HG03354 (cell line): Measurements from ENCODE around the gene VDR.

Experiments
- ATAC-seq: cut with Tn5 transposase; IDR thresholded peaks from one replicate; pipeline ENCODE4 v1.9.1; 2021; ENCODE audit warnings: mild to moderate bottlenecking; ENCODE audit not compliant: unreplicated experiment, poor library complexity, severe bottlenecking

The VDR gene

DNA sequence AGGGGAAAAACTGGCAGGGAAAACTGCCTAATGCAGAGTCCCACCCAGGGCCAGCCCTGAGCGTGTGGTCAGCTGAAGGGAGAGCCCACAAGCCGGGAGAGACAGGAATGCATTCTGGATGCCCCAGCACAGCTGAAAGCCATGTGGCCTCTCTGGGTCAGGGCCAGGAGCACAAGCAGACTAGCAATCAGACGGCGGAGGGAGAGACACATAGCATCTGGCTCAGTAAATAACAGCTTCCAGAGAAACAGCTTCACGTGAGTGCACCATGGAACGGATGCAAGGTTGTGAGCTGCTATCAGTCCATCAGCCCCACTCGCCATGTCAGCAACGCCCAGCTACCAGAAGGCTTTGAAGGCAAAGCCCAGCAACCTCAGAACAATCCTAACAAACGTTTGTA lies 30.4 kb upstream of the VDR start:
- ATAC-seq, result no peak

DNA sequence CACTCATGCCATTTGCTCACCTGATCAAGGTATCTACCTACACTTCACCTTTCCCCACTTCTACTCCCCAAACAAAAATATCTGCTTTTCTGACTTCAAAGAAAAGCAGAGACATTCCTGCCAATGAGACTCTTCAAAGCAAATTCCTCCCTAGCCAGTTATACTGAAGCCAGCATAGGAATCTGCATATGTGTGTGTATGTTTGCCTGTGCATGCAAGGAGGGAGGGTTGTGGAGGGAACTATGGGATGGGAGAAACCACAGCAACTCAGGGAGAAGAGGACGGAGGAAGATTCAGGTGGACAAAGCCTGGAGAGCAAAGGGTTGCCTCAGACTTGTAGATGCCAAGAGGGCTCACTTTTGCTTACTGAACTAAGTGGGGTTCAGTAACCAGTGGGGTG lies 26.4 kb upstream of the VDR start:
- ATAC-seq, result no peak

DNA sequence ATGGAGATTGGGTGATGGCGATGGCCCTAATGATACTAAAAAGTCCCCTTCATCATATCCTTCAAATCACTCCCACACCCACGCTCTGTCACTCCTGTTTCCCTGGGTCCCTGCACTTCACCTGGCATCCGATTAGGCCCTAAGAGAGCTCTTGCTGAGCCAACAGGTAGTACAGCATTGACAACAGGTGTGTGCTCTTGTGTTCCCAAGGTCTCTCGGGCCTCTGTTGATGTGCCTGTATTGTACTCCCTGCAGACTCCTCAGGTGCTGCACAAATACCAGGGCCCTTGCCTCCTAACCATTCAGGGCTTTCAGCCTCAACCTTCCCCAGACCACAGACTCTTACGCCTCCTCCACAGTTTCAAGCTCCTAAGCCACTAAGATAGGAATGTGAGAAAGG lies 25.8 kb upstream of the VDR start:
- no peak for ATAC-seq

DNA sequence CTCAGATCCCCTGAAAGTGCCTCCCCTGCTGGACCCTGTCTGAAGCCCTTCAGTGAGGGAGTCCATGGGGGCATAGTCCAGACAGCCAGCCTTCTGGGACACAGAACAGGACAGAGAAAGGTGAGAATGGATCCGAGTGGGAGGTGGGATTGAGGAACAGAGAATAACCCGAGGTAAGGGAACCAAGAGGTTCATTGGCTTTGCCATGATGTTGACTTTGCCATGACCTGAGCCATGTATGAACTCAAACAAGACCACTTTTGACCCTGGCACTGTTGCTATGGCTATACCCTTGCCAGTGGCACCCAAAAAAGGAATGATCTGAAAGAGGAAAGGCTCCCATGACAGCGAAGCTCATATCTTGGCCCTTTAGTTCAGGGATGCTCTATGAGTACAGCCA lies 22.6 kb upstream of the VDR start:
- no peak for ATAC-seq

DNA sequence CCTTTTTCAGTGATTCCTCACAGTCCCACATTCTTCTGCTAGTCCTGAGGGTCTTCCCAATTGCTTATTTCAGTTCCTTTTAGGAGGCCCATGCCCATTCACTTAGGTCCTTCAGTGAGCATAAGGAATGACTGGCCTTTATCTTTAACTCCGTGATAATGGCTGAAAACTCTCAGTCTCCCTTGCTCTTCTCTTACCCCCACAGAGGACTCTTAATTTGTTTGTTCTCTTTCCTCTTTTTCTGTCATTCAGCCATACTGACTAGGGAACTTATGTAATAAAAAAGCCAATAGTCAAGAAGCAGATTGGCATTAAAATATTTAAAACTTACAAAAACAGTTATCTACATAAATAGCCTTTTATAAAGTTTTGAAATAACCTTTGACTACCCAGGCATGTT lies 17.1 kb upstream of the VDR start:
- ATAC-seq, result no peak

DNA sequence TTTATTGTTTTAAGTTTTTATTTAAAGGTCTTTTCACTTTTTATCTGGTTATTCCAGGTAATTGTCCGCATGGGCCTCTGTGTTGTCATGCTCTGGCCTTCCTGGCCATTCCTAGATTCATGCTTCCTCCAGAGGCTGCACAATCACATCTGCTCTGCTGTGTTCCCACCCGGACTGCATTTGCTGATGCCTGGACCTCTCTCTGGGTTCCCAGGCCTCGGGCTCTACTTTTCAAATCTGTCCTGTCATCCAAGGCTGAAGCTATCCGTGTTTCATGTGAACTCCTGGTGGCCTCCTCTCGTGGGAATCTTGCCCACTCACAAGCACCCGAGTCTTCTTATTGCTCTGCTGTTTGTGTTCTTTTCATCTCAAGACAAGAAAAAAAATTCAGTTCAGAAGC lies 16.1 kb upstream of the VDR start:
- no peak for ATAC-seq

DNA sequence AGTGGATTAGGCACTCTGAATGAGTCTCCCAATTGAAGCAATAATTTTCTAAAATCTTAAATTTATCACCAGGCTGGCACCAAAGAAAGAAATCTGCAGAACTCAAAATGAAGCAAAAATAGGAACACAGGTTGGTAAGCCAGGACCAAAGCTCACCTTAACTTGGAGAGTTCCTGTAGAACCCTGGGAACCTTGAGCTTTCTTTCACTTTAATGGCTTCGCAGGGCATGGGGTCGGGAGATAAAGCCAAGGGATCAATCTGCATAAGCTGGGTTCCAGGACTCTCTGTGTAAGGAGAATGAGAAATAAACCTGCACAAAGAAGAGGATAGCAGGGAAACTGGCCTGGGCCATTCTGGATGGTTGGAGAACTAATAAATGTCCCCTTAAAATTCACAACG lies 8.3 kb upstream of the VDR start:
- ATAC-seq, result no peak

DNA sequence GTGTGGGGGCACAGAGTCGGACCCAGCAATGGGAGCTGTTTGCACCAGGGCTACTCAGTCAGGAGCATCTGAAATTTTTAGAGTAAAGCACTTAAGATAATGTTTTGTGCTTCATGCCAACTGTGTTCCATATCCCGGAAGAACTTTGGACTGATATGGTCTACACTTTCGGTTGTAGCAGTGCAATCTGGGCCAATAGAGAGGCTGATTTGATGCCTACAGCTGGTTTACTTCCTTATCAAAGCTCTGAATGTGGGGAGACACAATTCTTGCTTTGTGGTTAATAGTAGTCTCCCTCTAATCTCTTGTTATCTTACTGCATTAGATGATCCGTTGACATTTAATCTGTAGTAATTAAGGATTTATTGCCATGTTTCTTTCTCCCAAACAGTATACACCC lies 7.8 kb upstream of the VDR start:
- ATAC-seq, result no peak

DNA sequence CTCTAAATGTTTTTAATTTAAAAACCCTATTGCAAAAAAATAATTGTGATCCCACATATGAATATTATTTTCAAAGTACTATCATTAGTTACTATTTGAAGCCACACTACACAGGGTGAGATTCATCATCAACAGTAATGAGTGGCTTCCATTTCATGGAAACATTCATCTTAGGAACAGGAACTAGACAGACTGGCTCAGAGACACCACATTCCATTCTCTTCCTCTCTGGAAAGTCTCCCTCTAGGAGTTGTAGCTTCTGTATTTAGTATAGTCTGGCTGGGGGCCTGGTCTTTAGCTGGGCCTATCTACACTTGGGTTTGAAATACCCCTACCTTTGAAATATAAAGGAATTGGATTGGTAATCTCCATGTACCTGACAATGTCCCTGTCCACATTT lies 6.2 kb upstream of the VDR start:
- no peak for ATAC-seq

DNA sequence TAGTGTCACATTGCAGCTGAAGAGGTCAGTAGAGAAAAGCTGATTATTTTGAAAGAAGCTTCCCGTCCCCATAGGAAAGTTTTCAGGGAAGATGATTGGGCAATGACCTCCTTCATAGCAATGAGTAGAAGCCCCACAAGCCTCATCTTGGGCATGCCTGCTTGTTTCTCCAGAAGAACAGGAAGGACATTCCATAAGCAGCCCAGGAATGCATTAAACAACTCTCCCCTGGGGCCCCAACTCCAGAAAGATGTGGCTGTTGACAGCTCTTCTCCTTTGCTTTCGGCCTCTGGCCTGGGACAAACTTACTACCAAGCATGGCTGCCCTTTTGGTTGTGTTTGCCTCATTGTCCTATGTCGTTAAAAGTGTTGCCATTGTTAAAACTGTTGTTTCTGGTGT lies 5.7 kb upstream of the VDR start:
- ATAC-seq, result no peak

DNA sequence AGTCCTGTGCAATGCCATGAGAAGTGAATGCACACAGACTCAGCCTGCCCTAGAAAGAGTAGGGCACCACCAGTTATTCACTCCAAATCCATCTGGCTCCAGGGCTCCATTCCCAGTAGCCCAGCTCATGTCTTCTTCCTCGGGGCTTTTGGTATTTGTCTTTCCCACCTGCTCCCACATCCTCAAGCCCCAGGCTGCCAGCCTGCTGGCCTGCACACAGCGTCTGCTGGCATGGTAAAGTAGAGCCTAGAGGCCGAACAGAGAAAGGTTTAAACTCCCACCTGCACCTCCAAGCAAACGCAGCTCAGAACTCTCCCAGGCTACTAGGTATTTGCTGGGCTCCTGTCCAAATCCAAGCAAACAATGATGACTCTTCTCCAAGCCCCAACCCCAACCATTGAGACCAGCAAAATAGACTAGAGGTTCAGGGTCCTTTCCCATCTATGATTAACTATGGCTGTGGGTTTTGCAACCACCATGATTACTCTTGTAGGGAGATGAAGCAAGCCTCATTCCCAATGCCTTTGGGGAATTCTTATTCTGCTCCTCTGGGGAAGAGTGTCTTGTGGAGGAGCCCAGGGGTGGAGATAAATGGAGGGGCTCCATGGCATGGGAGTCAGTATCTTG lies 5.2 kb upstream of the VDR start:
- no peak for ATAC-seq

DNA sequence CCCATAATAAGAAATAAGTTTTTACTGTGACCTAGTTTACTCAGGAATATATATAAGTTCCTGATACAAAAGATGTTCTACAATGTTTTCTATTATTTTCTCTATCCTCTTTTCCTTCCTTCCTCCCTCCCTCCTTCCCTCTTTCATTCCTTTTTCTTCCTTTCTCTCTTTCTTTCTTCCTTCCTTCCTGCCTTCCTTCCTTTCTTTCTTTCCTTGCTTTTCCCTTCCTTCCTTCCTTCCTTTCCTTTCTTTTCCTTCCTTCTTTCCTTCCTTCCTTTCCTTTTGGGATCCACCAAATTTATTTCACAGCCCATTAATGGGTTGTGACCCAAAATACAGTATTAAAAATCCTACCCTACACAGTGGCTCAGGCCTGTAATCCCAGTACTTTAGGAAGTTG lies 3.9 kb upstream of the VDR start:
- ATAC-seq, result no peak

DNA sequence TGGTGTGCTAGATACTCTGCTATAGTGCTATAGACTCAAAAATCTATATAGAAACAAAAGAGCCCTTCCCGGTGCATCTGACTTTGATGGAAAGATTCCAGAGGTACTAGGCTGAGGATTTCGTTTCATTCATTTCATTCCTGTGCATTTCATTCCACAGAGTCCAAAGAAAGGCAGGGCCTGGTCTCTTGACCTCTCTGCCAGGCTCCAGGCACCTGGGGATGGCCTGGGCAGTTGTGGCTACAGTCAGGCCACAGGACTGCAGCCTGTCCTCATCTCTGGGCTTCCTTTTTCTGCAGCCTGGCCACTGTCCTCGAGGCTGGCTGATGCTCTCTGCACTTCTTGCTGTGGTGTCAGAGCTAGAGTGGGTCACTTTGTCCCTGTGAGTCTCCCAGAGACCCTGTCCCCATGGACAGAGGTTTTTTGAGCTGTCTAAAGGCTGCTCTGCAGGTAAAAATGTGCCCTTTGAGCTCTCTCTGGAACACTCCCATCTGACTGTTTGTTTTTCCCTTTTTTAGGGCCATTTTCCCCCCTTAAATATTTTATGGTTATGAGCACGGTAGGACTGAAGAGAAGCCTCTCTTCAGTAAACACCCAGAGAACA lies 3.2 kb upstream of the VDR start:
- ATAC-seq, result no peak

DNA sequence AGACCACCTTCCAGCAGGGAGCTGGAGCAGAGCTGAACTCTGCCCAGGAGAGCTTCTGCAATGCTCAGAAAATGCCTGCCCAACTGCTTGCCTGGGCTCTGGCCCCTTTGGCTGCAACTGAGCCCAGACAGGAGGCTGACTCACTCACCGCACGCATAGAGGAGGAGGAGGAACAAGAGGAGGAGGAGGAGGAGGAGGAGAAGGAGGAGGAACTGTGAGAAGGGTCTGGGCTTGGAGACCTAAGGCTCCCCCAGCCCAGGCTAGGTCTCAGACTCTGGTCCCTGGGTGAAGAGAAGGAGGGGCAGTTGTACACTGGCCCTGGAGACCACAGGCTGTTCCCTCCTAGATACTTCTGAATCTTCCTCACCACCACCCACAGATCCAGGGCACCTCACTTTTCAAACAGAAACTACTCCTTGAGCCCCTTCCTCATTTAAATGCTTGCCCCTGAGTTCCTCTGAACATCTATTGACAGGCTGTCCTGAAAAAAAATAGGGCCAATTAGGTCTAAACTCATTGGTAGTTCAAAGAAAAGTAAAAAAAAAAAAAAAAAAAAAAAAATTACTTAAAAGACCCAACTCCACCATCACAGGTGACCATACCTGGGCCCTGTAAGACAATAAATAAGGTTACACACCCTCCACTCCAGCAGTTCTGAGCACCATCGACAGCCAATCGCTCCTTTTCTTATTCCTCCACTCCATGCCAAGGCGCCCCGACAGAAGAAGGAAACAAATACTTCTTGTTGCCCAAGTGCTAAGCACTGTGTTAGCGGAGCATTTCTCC lies 674 bp downstream of the VDR start:
- ATAC-seq, result no peak

DNA sequence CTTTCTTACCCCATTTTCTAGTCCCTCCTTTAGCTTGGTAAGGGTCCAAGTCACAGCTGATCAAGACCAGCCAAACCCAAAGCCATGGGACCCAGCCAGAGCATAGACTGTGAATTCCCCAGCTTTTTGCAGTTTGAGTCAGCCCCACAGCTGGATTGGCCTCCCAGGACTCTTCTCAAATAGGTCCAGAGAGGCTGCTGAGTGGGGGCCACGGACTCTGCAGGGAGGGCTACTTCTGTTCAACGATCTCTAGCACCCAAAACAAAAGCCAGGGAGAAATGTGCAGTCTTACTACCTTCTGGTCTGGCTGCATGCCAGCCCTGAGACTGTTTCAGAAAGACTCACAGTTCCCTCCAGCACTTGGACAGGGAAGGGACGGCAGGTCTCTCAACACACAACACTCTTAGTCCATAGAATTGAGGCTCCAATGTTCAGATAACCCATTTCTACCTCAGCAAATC lies 1.6 kb downstream of the VDR start:
- ATAC-seq, result no peak

DNA sequence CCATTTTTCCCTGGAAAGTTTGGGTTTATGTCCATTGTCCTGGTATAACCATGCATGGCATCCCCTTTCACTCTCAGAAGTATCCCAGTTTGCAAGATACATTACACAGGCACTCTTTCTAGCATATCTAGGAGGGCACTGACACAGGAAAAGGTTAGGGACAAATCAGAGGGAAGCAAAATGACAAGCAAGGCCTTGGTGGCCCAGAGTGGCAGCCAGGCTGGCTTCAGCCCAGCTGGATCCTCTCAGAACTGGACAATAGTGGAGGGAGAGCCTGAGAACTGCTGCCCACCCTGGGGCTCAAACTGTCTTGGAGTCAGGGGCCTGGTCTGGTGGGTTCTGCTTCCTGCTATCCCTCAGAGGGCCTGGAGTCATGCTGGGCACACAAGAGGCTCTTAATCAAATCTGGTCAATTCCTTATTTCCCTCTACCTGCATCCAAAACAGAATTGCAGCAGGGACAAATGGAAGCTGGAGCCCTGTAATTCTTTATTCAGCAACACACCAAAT lies 2.6 kb downstream of the VDR start:
- no peak for ATAC-seq

DNA sequence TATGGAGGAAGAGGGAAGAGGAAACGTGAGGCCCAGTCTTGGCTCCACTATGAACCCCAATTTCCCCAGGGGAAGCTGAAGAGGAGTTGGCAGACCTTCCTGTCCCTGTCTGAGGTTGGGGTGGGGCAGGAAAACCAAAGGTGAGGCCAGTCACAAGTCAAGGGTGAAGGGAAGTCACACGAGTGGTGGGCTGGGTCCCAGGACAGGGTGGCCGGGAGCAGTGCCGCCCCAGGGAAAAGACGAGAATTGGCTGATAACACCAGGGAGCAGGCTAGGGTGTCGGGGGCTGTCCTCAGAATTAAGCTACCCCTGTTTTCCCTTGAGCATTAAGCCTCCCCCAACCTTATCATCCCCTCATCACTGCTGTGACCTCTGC lies 3.1 kb downstream of the VDR start:
- ATAC-seq, result no peak

DNA sequence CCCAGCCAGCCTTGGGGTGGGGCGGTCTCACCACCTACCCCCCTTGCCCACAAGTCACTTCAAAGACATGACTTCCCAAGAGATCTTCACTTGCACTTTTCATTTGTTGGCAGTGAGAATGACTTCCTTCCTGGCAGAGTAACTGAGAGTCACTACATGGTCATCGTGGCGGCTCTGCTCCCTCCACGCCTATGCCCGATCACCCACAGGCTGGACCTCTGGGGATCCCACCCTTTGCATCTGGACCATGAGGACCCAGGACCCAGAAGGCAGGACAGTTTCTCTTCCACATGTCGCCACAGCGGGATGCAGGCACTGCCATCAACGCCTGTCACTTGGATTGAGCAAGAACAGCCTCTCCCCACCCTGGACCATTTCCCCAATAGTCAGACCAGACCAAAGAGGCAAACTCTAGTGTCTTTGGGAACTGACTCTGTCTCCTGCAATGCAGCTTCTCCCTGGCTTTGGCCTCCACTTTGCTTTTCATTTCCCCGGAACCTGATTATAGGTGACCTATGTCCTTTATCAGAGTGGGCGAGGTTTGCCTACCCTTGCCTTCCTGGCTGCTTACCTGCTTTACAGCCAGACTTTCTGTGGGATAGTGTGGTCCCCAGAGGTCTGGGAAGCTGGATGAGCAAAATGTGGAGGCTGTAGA lies 3.6 kb downstream of the VDR start:
- no peak for ATAC-seq

DNA sequence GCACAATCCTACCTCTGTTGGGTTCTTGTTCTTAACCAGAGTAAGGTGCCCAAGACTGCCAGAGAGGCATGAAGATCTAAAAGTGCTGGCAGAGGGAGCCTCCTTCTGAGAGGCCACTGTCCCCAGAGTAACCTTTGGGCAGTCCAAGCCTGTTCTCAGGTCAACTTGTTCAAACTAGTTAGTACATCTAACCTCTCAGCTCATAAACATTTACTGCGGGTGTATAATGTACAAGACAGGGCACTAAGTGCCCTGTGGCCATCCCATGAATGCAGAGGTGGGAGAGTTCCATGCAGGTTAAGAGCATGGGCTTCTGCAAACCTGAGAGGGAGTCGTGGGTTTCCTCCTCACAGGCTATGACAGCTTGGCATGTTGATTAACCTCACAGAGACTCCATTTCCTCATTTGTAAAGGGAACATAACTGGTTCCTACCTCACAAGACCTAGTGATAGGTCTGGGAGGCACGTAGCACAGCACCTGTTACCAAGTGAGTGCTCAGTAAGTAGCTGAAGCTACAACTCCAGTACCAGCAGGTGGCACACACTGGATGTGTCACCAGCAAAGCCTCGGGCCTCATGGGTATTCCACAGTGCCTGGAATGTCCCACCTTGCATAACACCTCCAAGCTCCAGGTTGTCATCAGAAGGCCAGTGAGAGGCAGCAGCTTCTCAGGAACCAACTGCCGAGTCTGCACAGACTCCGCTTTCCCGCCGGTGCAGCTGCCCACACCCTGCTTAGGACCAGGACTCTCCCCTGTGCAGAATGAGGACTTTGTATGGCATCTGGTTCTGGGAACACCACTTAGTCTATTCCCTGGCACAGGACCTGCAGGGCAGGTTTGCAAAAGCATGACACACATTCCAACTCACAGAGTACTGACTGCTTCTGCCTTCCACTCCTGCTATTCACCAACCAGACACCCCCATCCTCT lies 4.4 kb downstream of the VDR start:
- ATAC-seq, result no peak

DNA sequence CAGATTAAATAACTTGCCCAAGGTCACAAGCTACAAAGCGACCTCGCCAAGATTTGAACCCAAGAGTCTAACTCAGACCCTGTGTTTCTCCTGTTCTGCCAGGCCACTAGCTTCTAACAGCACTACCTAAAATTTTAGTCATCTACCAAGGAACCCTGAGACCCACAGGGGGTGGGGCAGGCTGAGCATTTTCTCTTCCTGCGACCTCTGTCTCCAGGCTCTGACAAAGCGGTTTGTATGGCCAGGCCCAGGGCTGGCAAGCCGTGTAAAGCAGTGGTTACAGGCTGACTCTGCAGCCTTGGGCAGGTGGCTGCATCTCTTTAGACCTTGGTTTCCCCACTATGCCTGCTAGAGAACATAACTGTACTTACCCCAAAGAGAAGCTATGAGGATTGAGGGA lies 5.3 kb downstream of the VDR start:
- ATAC-seq, result no peak
